IMR-90 (cell line): Measurements from ENCODE around the gene ENOX1.

Source experiments
- CEBPB ChIP-seq: IDR thresholded peaks from 2 replicates; pipeline ENCODE4 v1.6.1; 2012; ENCODE audit warnings: low read depth, low read length, improper control_type of control experiment
- RAD21 ChIP-seq: IDR thresholded peaks from 2 replicates; pipeline ENCODE4 v1.6.1; 2012; ENCODE audit warnings: low read length, improper control_type of control experiment
- RFX5 ChIP-seq: IDR thresholded peaks from 2 replicates; pipeline ENCODE4 v1.8.0; 2012; ENCODE audit warnings: low read depth, mild to moderate bottlenecking, low read length, moderate library complexity
- TF ChIP-seq, protein P1 (sequence below): conservative IDR thresholded peaks from 2 replicates; pipeline ENCODE4 v1.5.1; 2012; ENCODE audit warnings: mild to moderate bottlenecking, low read depth, low read length, improper control_type of control experiment

DNA sequence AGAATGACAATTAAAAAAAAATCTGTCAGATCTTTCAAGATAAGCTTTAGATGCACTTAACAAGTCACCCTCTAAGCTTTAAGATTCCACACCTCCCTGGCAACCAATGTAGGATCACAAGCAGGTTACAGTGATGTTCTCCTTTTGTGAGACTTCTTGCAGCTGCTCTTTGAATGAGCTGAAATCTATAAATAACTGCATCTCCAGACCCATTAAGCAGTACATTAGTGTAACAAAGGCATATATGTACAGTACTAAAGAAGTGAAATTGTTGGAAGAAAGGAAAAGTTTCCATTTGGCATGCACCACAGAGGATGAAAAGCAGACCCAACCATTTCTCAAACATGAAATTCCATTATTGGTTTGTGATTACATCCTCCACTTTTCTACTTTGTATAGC is 364.7 kb downstream of the ENOX1 start:
- TF ChIP-seq, protein P1, sequence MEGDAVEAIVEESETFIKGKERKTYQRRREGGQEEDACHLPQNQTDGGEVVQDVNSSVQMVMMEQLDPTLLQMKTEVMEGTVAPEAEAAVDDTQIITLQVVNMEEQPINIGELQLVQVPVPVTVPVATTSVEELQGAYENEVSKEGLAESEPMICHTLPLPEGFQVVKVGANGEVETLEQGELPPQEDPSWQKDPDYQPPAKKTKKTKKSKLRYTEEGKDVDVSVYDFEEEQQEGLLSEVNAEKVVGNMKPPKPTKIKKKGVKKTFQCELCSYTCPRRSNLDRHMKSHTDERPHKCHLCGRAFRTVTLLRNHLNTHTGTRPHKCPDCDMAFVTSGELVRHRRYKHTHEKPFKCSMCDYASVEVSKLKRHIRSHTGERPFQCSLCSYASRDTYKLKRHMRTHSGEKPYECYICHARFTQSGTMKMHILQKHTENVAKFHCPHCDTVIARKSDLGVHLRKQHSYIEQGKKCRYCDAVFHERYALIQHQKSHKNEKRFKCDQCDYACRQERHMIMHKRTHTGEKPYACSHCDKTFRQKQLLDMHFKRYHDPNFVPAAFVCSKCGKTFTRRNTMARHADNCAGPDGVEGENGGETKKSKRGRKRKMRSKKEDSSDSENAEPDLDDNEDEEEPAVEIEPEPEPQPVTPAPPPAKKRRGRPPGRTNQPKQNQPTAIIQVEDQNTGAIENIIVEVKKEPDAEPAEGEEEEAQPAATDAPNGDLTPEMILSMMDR, result no peak
- TF ChIP-seq RAD21, result no peak
- TF ChIP-seq RFX5, result no peak
- TF ChIP-seq CEBPB, result no peak
